HG02970 (cell line): ENCODE data around the gene NEUROG1.
"Not testable (repeated sequence)": the region's sequence is repeated elsewhere in the genome, so short reads cannot be mapped to it uniquely, and the experiment has no call there.

Source experiments
- ATAC-seq: cut with Tn5 transposase; IDR thresholded peaks from one replicate; pipeline ENCODE4 v1.9.1; 2021; ENCODE audit warnings: mild to moderate bottlenecking, moderate library complexity, moderate number of reproducible peaks; ENCODE audit not compliant: unreplicated experiment, low FRiP score

Gene NEUROG1

GRCh38 chr5:135497971-135498636 lies 37.7 kb downstream of the NEUROG1 start:
- no peak for ATAC-seq

- not testable (repeated sequence) for ATAC-seq
Measured at GRCh38 chr5:135495531-135495930, 40.2 kb downstream of the NEUROG1 start.

GRCh38 chr5:135494196-135494595 lies 41.6 kb downstream of the NEUROG1 start:
- ATAC-seq: no peak

- no peak for ATAC-seq
Measured at GRCh38 chr5:135493406-135494180, 42.2 kb downstream of the NEUROG1 start.

- ATAC-seq: no peak
Measured at GRCh38 chr5:135492319-135492626, 43.5 kb downstream of the NEUROG1 start.

GRCh38 chr5:135491552-135492318 lies 44.0 kb downstream of the NEUROG1 start:
- no peak for ATAC-seq

- ATAC-seq: no peak
Measured at GRCh38 chr5:135491038-135491551, 44.7 kb downstream of the NEUROG1 start.

GRCh38 chr5:135490245-135491037 lies 45.3 kb downstream of the NEUROG1 start:
- no peak for ATAC-seq

- no peak for ATAC-seq
Measured at GRCh38 chr5:135489466-135490244, 46.1 kb downstream of the NEUROG1 start.

GRCh38 chr5:135488727-135489465 lies 46.9 kb downstream of the NEUROG1 start:
- no peak for ATAC-seq

GRCh38 chr5:135487839-135488514 lies 47.8 kb downstream of the NEUROG1 start:
- ATAC-seq: no peak

- ATAC-seq: no peak
Measured at GRCh38 chr5:135487037-135487395, 48.7 kb downstream of the NEUROG1 start.

- no peak for ATAC-seq
Measured at GRCh38 chr5:135486131-135487036, 49.4 kb downstream of the NEUROG1 start.

- no peak for ATAC-seq
Measured at GRCh38 chr5:135484674-135485086, 51.1 kb downstream of the NEUROG1 start.
